ENCODE data around the gene SSBP3.
"Not testable (repeated sequence)": the region's sequence is repeated elsewhere in the genome, so short reads cannot be mapped to it uniquely, and the experiment has no call there.

Gene SSBP3

DNA sequence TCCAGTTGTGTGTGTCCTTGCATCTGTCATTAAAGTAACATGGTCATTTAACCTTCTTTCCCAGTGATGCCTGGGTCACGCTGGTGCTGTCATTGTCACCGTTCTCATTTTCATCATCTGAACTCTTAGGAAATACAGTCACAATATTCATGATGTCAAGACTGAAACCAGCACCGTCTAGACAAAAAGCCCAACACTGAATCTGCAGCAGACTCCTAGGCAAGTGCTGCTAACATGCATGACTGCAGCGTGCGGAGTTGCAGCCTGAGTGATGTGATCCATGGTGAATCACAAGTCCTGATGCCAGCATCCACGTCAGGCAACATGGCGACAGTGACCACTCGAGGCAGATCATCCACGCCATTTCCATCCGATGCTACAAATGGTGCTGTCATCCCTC is 168.6 kb downstream of the SSBP3 start:
- no peak for DNase-seq (ENCODE audit: low read depth)
- TF ChIP-seq, protein P1, sequence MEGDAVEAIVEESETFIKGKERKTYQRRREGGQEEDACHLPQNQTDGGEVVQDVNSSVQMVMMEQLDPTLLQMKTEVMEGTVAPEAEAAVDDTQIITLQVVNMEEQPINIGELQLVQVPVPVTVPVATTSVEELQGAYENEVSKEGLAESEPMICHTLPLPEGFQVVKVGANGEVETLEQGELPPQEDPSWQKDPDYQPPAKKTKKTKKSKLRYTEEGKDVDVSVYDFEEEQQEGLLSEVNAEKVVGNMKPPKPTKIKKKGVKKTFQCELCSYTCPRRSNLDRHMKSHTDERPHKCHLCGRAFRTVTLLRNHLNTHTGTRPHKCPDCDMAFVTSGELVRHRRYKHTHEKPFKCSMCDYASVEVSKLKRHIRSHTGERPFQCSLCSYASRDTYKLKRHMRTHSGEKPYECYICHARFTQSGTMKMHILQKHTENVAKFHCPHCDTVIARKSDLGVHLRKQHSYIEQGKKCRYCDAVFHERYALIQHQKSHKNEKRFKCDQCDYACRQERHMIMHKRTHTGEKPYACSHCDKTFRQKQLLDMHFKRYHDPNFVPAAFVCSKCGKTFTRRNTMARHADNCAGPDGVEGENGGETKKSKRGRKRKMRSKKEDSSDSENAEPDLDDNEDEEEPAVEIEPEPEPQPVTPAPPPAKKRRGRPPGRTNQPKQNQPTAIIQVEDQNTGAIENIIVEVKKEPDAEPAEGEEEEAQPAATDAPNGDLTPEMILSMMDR (IDR thresholded peaks at IDR 0.05; ENCODE audit: low read length, missing control alignments): no peak
- no peak overlapping the region for H3K4me3 ChIP-seq (replicated peaks; ENCODE audit: low read depth, low read length)

DNA sequence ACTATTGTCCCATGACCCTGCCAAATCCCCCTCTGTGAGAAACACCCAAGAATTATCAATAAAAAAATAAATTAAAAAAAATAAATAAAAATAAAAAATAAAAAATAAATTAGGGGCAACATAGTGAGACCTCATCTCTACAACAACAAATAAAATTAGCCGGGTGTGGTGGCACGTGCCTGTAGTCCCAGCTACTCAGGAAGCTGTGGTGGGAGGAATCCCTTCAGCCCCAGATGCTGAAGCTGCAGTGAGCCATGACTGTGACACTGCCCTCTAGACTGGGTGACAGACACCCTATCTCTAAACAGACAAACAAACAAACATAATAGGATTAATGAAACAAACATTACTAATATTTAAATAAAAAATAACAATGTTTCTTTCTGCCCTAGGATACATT is 171.9 kb downstream of the SSBP3 start:
- DNase-seq (ENCODE audit: low read depth): no peak
- H3K4me3 ChIP-seq (replicated peaks; ENCODE audit: low read depth, low read length): no peak overlapping the region
- TF ChIP-seq, protein P1 (IDR thresholded peaks at IDR 0.05; ENCODE audit: low read length, missing control alignments): no peak

DNA sequence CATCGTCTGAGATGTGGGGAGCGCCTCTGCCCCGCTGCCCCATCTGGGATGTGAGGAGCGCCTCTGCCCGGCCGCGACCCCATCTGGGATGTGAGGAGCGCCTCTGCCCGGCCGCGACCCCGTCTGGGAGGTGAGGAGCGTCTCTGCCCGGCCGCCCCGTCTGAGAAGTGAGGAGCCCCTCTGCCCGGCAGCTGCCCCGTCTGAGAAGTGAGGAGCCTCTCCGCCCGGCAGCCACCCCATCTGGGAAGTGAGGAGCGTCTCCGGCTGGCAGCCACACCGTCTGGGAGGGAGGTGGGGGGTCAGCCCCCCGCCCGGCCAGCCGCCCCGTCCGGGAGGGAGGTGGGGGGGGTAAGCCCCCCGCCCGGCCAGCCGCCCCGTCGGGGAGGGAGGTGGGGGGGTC is 173.0 kb downstream of the SSBP3 start:
- H3K4me3 ChIP-seq (replicated peaks; ENCODE audit: low read depth, low read length); DNase-seq (ENCODE audit: low read depth): not testable (repeated sequence)

DNA sequence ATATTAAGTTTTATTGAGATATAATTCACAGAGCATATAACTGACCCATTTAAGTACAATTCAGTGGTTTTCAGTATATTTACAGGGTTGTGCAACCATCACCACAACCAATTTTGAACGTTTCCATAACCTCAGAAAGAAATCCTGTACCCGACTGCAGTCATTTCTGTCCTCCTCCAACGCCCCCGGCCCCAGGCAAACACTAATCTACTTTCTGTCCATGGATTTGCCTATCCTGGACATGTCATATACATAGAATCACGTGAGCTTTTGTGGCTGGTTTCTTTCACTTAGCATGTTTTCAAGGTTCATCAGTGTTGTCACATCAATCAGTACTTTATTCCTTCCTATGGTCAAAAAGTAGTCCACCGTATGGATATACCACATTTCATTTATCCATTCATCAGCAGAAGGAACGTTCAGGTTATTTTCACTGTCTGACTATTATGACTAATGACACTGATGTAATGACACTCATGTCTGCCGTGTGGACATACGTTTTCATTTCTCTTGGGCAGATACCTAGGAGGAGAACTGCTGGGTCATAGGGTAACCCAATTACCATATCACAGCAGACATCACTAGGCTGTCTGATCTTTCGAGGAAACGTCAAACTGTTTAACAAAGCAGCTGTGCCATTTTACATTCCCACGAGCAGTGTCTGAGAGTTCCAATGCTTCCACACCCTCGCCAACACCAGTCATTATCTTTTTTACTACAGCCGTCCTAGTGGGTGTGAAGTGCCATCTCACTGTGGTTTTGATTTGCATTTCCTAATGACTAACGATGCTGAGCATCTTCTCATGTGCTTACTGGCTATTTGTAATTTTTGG is 175.5 kb downstream of the SSBP3 start:
- TF ChIP-seq, protein P1 (IDR thresholded peaks at IDR 0.05; ENCODE audit: low read length, missing control alignments): no peak
- H3K4me3 ChIP-seq (replicated peaks; ENCODE audit: low read depth, low read length): no peak overlapping the region
- DNase-seq (ENCODE audit: low read depth): no peak

DNA sequence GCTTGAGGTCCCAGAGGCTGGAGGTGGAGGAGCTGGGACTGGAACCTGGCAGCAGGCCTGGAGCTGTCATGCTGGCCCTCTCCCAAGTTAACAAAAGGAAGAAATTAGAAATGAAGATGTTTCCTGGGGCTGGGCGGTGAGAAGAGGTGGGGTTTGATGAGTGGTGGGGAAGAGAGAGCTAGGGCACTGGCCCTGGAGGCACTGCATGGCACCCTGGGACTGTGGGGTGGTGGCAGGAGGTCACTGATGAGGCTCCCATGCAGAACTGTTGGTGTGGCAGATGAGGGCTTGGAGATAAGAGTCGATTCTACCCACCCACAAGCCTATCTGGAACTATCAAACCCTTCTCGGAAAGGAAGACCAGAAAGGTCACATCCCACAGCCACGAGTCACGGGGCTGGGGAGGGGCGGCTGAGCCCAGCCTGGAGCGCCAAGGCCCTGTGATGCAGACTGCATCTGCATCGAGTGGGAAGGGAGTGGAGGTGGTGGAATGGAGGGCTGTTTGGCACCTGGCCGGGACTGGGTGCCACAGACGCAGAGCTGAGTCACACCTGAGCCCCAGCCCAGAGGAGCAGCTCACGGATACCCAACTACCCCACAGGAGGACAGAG is 176.8 kb downstream of the SSBP3 start:
- TF ChIP-seq, protein P1 (IDR thresholded peaks at IDR 0.05; ENCODE audit: low read length, missing control alignments): no peak
- no peak overlapping the region for H3K4me3 ChIP-seq (replicated peaks; ENCODE audit: low read depth, low read length)
- peak; percentile 35 for DNase-seq (ENCODE audit: low read depth)

DNA sequence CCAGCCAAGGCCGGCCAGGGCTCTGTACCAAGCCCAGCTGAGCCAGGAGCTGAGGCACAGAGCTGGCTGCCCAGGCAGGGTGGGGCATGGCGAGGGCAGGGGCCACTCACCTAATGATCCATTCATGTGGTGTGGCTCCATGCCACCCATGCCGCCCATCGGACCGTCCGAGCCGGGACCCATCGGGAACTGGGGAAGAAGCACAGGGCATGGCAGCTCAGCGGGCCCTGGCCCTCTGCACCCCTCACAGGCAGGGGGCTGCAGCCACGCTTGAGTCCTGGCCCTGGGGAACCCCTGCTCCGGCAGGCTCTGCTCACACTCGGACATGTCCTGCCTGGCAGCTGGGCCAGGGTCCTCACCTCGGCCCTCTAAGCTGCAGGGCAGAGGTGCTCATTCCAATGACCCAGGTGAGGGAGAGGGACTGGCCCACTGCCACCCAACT is 177.5 kb downstream of the SSBP3 start:
- TF ChIP-seq, protein P1 (IDR thresholded peaks at IDR 0.05; ENCODE audit: low read length, missing control alignments): no peak
- DNase-seq (ENCODE audit: low read depth): no peak
- H3K4me3 ChIP-seq (replicated peaks; ENCODE audit: low read depth, low read length): no peak overlapping the region

DNA sequence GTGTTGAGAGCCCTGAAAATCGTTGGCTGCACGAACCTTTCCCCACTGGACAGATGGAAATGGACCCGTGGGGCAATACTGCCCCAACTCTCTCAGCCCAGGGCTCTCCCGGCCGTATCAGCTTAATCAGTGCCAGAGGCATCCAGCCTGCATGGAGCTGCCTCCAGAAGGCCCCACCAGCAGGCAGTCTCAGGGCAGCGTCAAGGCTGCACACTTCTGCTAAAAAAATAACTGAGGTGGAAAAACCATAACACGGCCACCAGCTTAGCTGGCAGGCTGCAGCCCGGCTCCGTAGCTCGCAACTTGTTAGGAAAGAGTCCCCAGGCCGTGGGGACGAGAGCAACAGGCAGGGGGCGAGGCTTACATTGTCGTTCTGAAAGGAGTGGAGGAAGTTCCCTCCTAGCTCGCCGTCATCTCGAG is 178.3 kb downstream of the SSBP3 start:
- TF ChIP-seq, protein P1 (IDR thresholded peaks at IDR 0.05; ENCODE audit: low read length, missing control alignments): no peak
- DNase-seq (ENCODE audit: low read depth): no peak
- H3K4me3 ChIP-seq (replicated peaks; ENCODE audit: low read depth, low read length): no peak overlapping the region

All from fibroblast of pulmonary artery (primary cell).